GM18873 (cell line): ENCODE results near the gene OR13A1.
"Not testable (repeated sequence)": the region's sequence is repeated elsewhere in the genome, so short reads cannot be mapped to it uniquely, and the experiment has no call there.

Source experiments
- ATAC-seq: cut with Tn5 transposase; IDR thresholded peaks from one replicate; pipeline ENCODE4 v1.9.1; 2021; ENCODE audit warnings: mild to moderate bottlenecking, moderate library complexity, moderate number of reproducible peaks; ENCODE audit not compliant: unreplicated experiment, low FRiP score

The OR13A1 gene

GRCh38 chr10:45286980-45287379, 28.4 kb downstream of the OR13A1 start:
- ATAC-seq = no peak

- no peak for ATAC-seq
These were observed 33.3 kb downstream of the OR13A1 start for GRCh38 chr10:45282061-45282460.

GRCh38 chr10:45280113-45280760, 35.2 kb downstream of the OR13A1 start:
- ATAC-seq = no peak

GRCh38 chr10:45279682-45280081, 35.7 kb downstream of the OR13A1 start:
- no peak for ATAC-seq

DNA sequence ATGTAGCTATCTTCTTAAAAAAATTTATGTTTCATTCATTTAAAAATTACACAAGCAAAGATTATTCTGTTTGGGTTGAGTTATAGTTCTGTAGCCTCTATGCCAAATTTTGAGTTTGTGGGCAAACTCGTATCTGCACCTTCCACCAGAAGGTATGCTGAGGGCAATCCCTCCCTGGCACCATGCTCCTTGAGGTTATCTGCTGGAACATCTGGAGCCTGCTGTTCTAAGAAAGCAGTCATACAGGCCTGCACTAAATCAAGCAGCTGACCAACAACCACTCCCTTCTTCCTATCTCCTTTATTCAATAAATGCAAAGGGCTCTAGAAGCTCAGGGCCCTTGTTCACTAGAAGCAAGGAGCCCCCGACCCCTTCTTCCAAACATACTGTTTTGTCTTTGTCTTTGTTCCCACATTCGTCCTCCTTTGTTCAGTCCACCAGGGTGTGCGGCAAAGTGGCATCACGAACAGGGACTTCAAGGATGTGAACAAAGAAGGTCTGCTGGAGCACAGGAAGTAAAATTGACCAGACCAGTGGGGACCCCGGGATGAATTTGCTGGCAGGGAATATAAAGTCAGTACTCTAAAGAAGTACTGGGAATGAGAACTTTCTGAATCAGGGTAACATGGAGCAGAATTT, 36.4 kb downstream of the OR13A1 start:
- ATAC-seq = no peak

GRCh38 chr10:45276146-45276545, 39.3 kb downstream of the OR13A1 start:
- ATAC-seq = not testable (repeated sequence)

GRCh38 chr10:45274364-45274763, 41.0 kb downstream of the OR13A1 start:
- ATAC-seq = no peak

- ATAC-seq = not testable (repeated sequence)
These were observed 47.6 kb downstream of the OR13A1 start for GRCh38 chr10:45267777-45268176.

GRCh38 chr10:45265996-45266395, 49.4 kb downstream of the OR13A1 start:
- no peak for ATAC-seq

GRCh38 chr10:45261946-45262345, 53.5 kb downstream of the OR13A1 start:
- ATAC-seq = no peak

DNA sequence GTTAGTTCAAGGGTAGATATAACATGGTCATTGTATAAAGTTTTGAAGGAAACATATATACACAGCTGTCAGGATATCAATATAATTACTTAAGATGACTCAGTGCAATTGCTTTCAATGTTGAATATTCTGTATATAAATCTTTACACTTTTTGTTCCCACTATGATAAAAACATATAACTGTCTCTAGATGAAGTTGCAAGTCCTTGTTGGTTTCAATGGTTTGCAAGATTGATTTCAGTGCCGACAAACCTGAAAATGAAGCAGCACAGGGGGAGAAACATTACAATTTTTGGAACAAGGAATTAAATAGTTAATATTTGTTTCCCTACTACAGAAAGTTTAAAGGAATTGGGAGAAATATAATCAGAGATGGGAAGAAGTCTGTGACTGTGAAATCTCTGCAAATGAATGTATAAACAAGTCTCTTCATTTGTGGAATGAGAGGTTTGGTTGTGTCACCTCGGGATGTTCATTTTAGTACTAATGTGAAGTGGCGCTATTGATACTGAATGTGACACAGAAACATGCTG, 54.1 kb downstream of the OR13A1 start:
- no peak for ATAC-seq

GRCh38 chr10:45260635-45261034, 54.8 kb downstream of the OR13A1 start:
- ATAC-seq = not testable (repeated sequence)

GRCh38 chr10:45259786-45260495, 55.5 kb downstream of the OR13A1 start:
- not testable (repeated sequence) for ATAC-seq

GRCh38 chr10:45257600-45257999, 57.8 kb downstream of the OR13A1 start:
- no peak for ATAC-seq

GRCh38 chr10:45256246-45256645, 59.2 kb downstream of the OR13A1 start:
- no peak for ATAC-seq

DNA sequence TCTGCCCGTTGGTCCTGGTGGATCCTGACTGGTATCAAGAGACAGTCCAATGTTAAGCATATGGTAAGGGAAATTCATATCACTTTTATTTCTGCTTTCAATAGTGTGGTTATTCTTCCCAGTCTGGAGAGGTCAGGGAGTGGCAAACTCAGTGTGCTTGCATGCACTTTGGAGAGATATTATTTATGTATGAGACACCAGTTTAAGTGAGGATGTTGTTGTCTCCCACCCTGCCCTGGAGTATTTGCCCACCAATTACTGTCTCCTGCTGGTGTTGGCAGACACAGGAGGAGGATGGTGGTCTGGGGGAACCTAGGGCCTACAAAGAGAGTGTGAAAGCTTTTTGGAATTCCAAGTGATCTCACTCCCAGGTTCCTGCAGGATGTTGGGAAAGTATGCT, 59.7 kb downstream of the OR13A1 start:
- no peak for ATAC-seq

DNA sequence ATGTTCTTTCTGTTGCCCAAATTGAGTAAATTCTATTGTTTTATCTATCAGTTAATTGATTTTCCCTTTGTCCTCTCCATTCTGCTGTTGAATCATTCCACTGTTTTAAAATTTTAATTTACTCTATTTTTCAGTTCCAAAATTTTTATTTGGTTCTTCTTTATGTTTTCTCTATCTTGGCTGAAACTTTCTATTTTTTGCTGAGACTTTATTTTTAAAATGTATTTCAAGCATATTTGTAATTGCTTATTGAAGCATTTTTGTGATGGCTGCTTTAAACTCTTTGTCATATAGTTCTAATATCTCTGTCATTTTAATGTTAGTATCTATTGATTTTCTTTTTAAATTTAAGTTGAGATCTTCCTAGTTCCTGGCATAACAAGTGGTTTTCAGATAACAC, 60.5 kb downstream of the OR13A1 start:
- ATAC-seq = no peak

DNA sequence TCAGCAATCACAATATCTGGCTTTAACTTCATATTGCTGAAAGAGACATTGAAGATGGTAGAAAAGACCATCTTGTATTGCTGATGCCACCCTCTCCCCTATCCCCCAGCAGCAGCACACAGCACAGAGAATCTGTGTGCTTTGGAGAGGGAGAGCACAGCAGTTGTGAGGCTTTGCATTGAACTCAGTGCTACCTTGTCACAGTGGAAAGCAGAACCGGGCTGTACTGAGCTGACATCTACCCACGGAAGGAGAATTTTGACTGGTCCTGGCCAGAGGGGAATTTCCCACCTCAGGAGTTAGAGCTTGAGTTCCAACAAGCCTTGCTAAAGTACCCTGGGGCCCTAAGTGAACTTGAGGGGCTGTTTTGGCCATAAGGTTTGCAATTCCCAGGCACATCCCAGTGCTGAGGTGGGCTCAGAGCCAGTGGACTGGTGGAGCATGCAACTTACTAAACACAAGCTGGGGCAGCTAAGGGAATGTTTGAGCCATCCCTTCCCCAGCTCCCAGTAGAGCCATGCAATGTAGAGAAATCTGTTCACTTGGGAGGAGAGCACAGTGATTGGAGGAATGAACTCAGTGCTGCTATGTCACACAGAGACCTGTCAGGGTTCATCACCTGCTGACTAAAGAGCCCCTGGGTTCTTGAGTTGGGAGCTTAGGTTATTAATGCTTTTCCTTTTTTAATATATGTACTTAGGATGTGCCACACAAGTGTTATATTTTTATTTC, 62.1 kb downstream of the OR13A1 start:
- peak; percentile 64 for ATAC-seq
